Lower lobe of right lung (tissue), 2 donors: ENCODE measurements around the gene XPO6. TPM values are rescaled to one million over a fixed set of nuclear protein-coding genes. Genes with fewer than 3 reads are reported as not detected.

Source experiments
- ATAC-seq, 2 donors: fragments of 200-7000 bp; cut with Tn5 transposase; one replicate each; pipeline ENCODE4 v1.9.1; 2020 to 2022; ENCODE audit warnings: mild to moderate bottlenecking in 2 of 2, moderate library complexity in 2 of 2
- DNase-seq: peaks from one replicate; pipeline ENCODE4 v3.0.0-alpha.2; 2020
- H3K27ac ChIP-seq: fragments of 200-600 bp; one replicate; pipeline ENCODE4 v1.8.0; 2022
- H3K27me3 ChIP-seq: fragments of 200-600 bp; one replicate; pipeline ENCODE4 v1.8.0; 2022; ENCODE audit warnings: low read depth
- H3K36me3 ChIP-seq: fragments of 200-600 bp; one replicate; pipeline ENCODE4 v1.8.0; 2022; ENCODE audit warnings: mild to moderate bottlenecking
- H3K4me1 ChIP-seq: fragments of 200-600 bp; one replicate; pipeline ENCODE4 v1.8.0; 2022
- H3K4me3 ChIP-seq: fragments of 200-600 bp; one replicate; pipeline ENCODE4 v1.8.0; 2022; ENCODE audit warnings: mild to moderate bottlenecking
- H3K9me3 ChIP-seq: fragments of 200-600 bp; one replicate; pipeline ENCODE4 v1.8.0; 2022
- CTCF ChIP-seq: fragments of 200-600 bp; IDR thresholded peaks from one replicate; pipeline ENCODE4 v1.8.0; 2022; ENCODE audit warnings: antibody characterized with exemption, mild to moderate bottlenecking
- intact Hi-C: fragments of 100-400 bp; cut with DNase I; formaldehyde crosslinking; loops from one replicate; pipeline ENCODE4 v1.11.0; 2022
- long read RNA-seq: library from polyadenylated mRNA; unstranded; transcript quantifications from one replicate; pipeline ENCODE4 v2.0.0, GENCODE V29; 2021
- total RNA-seq: library from RNA; stranded (reverse); fragmentation: NEBNext Ultra II Directional; extraction: Animal tissue kit (Norgen Biotek cat#: 25700); gene quantifications from one replicate; pipeline ENCODE4 v1.2.1, GENCODE V29; 2021
- donor health status: DM: no; HTN: yes; CAD: no; lungs with severe emphysema.

Gene XPO6
- 106 TPM for total RNA-seq
- long read RNA-seq, full-length matches to known transcripts = 7 of 62 reads
- long read RNA-seq, partial matches to known transcripts = 38 of 62 reads
- long read RNA-seq, other reads (novel, unspliced or antisense) = 17 of 62 reads

GRCh38 chr16:28211758-28212531 lies at the start of gene XPO6:
XPO6 (minus strand) TSS chr16:28211965; CDS start chr16:28211368, 597 bp downstream.
- no peak for TF ChIP-seq CTCF
- Histone ChIP-seq H3K9me3 (no peaks in the 10 kb centered on the region), H3K4me1 (peaks cover 36% of the 10 kb centered on the region), H3K27me3 (no peaks in the 10 kb centered on the region), H3K36me3 (peaks cover 26% of the 10 kb centered on the region), H3K4me3 (peak within 1 kb of the TSS; percentile 88), H3K27ac (peak within 1 kb of the TSS; percentile 85)
- ATAC-seq = peak; percentile 97 to 98
- intact Hi-C loops = no loop called here
- DNase-seq = peak; percentile 97

- ATAC-seq (no peak), DNase-seq (no peak)
- Histone ChIP-seq H3K4me3 (no peak overlapping the region), H3K27me3 (peaks cover 31% of the 10 kb centered on the region), H3K36me3 (no peaks in the 10 kb centered on the region), H3K4me1 (peaks cover 6% of the 10 kb centered on the region), H3K9me3 (no peaks in the 10 kb centered on the region), H3K27ac (no peak overlapping the region)
- intact Hi-C loops = no loop called here
- no peak for TF ChIP-seq CTCF
These were observed 48.4 kb upstream of the XPO6 start for GRCh38 chr16:28260193-28260592.

- intact Hi-C loops = no loop called here
- no peaks in the 10 kb centered on the region for H3K9me3 ChIP-seq
- H3K4me1 ChIP-seq = peaks cover 6% of the 10 kb centered on the region
- ATAC-seq = no peak
- no peaks in the 10 kb centered on the region for H3K36me3 ChIP-seq
- no peak for DNase-seq
- no peak overlapping the region for H3K4me3 ChIP-seq
- H3K27me3 ChIP-seq = peaks cover 31% of the 10 kb centered on the region
- no peak for TF ChIP-seq CTCF
- H3K27ac ChIP-seq = no peak overlapping the region
These were observed 48.0 kb upstream of the XPO6 start for GRCh38 chr16:28259781-28260150.

GRCh38 chr16:28259091-28259780 lies 47.5 kb upstream of the XPO6 start:
- Histone ChIP-seq H3K9me3 (no peaks in the 10 kb centered on the region), H3K27me3 (peaks cover 31% of the 10 kb centered on the region), H3K36me3 (no peaks in the 10 kb centered on the region), H3K4me1 (peaks cover 6% of the 10 kb centered on the region), H3K4me3 (no peak overlapping the region), H3K27ac (no peak overlapping the region)
- intact Hi-C loops = no loop called here
- TF ChIP-seq CTCF = no peak
- DNase-seq (no peak), ATAC-seq (peak in 1 of 2 donors; percentile 6)

GRCh38 chr16:28258567-28258966 lies 46.8 kb upstream of the XPO6 start:
- no peak for DNase-seq
- peaks cover 31% of the 10 kb centered on the region for H3K27me3 ChIP-seq
- ATAC-seq = peak in 1 of 2 donors; percentile 8
- H3K36me3 ChIP-seq = no peaks in the 10 kb centered on the region
- TF ChIP-seq CTCF = no peak
- H3K9me3 ChIP-seq = no peaks in the 10 kb centered on the region
- intact Hi-C loops = no loop called here
- no peak overlapping the region for H3K27ac ChIP-seq
- H3K4me3 ChIP-seq = no peak overlapping the region
- H3K4me1 ChIP-seq = peaks cover 6% of the 10 kb centered on the region
